Measurements from ENCODE around the gene FOXP1. TPM values are rescaled to one million over a fixed set of nuclear protein-coding genes. Genes with fewer than 3 reads are reported as not detected.

Gene FOXP1
- total and polyA plus RNA-seq, 9 of the 15 experiments (the other 6 are each of a cell fraction or from before 2014, with no cell fraction given): 7.7 to 34.5 (median 13.7) TPM

DNA sequence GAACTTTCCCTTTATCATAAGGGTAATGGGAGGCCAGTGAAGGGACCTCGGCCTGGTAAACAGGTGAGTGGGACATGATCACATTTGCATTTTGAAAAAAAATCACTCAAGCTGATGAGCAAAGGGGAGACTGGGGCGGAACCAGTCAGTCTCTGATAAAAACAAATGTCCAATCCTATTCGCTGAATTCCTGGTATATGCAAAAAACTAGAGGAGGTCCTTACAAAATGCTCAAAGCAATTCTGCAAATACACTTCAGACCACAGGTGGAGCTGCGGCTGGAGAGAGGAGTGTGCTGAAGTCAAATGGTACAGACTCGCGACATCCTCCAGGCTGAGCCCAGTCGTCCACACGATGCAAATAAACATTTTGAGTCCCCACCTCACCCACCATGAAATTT, 166.7 kb downstream of the FOXP1 start (continued):
- TF ChIP-seq RREB1 (CRISPR knock-in tag; IDR thresholded peaks at IDR 0.05) (no peak), ZBTB1 (CRISPR knock-in tag; IDR thresholded peaks at IDR 0.05; ENCODE audit: borderline replicate concordance, low read depth) (no peak), RCOR1 (IDR thresholded peaks at IDR 0.05; ENCODE audit: borderline replicate concordance in 1 of 2, low read depth in 2 of 2, low read length in 2 of 2) (peak in 1 of 2 experiments; percentile 55; a peak in 1 of 4 replicates), PYGO2 (tag; IDR thresholded peaks at IDR 0.05) (no peak), ARHGAP35 (IDR thresholded peaks at IDR 0.05; ENCODE audit: partially characterized antibody) (no peak), CREM (IDR thresholded peaks at IDR 0.05; ENCODE audit: low read depth) (no peak), ZBTB9 (CRISPR knock-in tag; IDR thresholded peaks at IDR 0.05) (no peak), FOSL1 (tag; conservative IDR thresholded peaks at IDR 0.05) (no peak), TCF7L2 (IDR thresholded peaks at IDR 0.05; ENCODE audit: low read depth, low read length) (no peak), ZNF274 (IDR thresholded peaks at IDR 0.05; ENCODE audit: borderline replicate concordance, low read depth, low read length) (no peak), MAFG (tag; conservative IDR thresholded peaks at IDR 0.05) (no peak), MCM5 (IDR thresholded peaks at IDR 0.05; ENCODE audit: low read depth) (no peak), TAF15 (IDR thresholded peaks at IDR 0.05; ENCODE audit: low read depth, low read length) (no peak), ZNF280B (CRISPR knock-in tag; IDR thresholded peaks at IDR 0.05) (no peak), SIX5 (IDR thresholded peaks at IDR 0.05; ENCODE audit: borderline replicate concordance in 1 of 2, insufficient read depth in 1 of 2, low read depth in 1 of 2, low read length in 2 of 2) (no peak)
- TF ChIP-seq, protein P1, sequence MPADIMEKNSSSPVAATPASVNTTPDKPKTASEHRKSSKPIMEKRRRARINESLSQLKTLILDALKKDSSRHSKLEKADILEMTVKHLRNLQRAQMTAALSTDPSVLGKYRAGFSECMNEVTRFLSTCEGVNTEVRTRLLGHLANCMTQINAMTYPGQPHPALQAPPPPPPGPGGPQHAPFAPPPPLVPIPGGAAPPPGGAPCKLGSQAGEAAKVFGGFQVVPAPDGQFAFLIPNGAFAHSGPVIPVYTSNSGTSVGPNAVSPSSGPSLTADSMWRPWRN (IDR thresholded peaks at IDR 0.05; ENCODE audit: low read depth): no peak
- TF ChIP-seq, protein P2, sequence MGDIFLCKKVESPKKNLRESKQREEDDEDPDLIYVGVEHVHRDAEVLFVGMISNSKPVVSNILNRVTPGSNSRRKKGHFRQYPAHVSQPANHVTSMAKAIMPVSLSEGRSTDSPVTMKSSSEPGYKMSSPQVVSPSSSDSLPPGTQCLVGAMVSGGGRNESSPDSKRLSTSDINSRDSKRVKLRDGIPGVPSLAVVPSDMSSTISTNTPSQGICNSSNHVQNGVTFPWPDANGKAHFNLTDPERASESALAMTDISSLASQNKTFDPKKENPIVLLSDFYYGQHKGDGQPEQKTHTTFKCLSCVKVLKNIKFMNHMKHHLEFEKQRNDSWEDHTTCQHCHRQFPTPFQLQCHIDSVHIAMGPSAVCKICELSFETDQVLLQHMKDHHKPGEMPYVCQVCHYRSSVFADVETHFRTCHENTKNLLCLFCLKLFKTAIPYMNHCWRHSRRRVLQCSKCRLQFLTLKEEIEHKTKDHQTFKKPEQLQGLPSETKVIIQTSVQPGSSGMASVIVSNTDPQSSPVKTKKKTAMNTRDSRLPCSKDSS (IDR thresholded peaks at IDR 0.05; ENCODE audit: low read depth, partially characterized antibody): no peak
